OCI-LY3 (cell line): Measurements from ENCODE around the gene KIF3B.

Source experiments
- EZH2phosphoT487 ChIP-seq: fragments of 200-600 bp; shearing (Covaris generic); IDR thresholded peaks from 2 replicates; pipeline ENCODE4 v1.6.1; 2018; ENCODE audit warnings: antibody characterized with exemption, mixed run types, low read depth
- TF ChIP-seq, protein P1 (sequence below): fragments of 200-600, 300-600 bp; sonication (generic); IDR thresholded peaks from 2 replicates; pipeline ENCODE4 v1.5.1; 2014; ENCODE audit warnings: antibody characterized with exemption, low read length, low read depth

DNA sequence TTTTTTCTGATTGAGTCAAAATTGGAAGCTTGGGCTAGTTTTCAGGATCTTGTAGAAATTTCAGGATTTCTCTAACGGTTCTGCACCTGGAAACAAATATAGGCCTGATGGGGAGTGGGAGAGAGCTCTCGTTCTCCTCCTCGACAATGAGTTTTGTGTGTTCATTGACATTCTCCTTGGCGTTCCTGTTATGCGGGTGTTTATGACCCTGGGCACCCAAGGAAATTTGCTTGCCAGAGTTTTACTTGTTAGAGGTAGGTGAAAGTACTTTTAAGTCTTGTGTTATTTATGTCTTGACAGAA, 82.8 kb downstream of the KIF3B start:
- TF ChIP-seq, protein P1, sequence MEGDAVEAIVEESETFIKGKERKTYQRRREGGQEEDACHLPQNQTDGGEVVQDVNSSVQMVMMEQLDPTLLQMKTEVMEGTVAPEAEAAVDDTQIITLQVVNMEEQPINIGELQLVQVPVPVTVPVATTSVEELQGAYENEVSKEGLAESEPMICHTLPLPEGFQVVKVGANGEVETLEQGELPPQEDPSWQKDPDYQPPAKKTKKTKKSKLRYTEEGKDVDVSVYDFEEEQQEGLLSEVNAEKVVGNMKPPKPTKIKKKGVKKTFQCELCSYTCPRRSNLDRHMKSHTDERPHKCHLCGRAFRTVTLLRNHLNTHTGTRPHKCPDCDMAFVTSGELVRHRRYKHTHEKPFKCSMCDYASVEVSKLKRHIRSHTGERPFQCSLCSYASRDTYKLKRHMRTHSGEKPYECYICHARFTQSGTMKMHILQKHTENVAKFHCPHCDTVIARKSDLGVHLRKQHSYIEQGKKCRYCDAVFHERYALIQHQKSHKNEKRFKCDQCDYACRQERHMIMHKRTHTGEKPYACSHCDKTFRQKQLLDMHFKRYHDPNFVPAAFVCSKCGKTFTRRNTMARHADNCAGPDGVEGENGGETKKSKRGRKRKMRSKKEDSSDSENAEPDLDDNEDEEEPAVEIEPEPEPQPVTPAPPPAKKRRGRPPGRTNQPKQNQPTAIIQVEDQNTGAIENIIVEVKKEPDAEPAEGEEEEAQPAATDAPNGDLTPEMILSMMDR: no peak
- TF ChIP-seq EZH2phosphoT487: no peak
